ENCODE measurements around the gene AQP6. TPM values are rescaled to one million over a fixed set of nuclear protein-coding genes. Genes with fewer than 3 reads are reported as not detected.
A peak's percentile ranks its signal among the peaks of the same experiment; 100 is the strongest.

AQP6 gene
- polyA plus RNA-seq, 4 donors = 13.5 to 23.7 (median 20.8) TPM

- no peak for DNase-seq (ENCODE audit: low read depth in 4 of 4, low spot score in 2 of 4)
These were observed 52.0 kb downstream of the AQP6 start for GRCh38 chr12:50024805-50025186.

GRCh38 chr12:50025187-50026059 lies 52.7 kb downstream of the AQP6 start, which contains the start of gene RACGAP1:
Gene RACGAP1, minus strand, starts transcription at chr12:50025494. Its CDS starts 8,779 bp downstream, at chr12:50016715.
- peak; percentile 97 to 99 (median 98) for DNase-seq (ENCODE audit: low read depth in 4 of 4, low spot score in 2 of 4)

GRCh38 chr12:50026691-50027090 lies 53.9 kb downstream of the AQP6 start:
- no peak for DNase-seq (ENCODE audit: low read depth in 4 of 4, low spot score in 2 of 4)

Other genes with a start within 250 kb of the AQP6 start
- gene TMBIM6, start 231.4 kb upstream of the AQP6 start, polyA plus RNA-seq (ENCODE audit: insufficient read length in 4 of 4) = 100 to 1,000 TPM; 647 to 770 (median 683) TPM
- gene NCKAP5L, start 144.5 kb upstream of the AQP6 start, polyA plus RNA-seq (ENCODE audit: insufficient read length in 4 of 4) = 10 to 100 TPM; 13.4 to 27.1 (median 21.8) TPM
- 1 to 10 TPM; 6.9 to 8.8 (median 8.1) TPM for gene BCDIN3D, start 129.8 kb upstream of the AQP6 start, polyA plus RNA-seq (ENCODE audit: insufficient read length in 4 of 4)
- 1 to 10 TPM; 3.0 to 5.8 (median 4.7) TPM for gene FAIM2, start 69.0 kb upstream of the AQP6 start, polyA plus RNA-seq (ENCODE audit: insufficient read length in 4 of 4)
- 100 to 1,000 TPM; 112 to 216 (median 113) TPM for gene AQP2, start 22.2 kb upstream of the AQP6 start, polyA plus RNA-seq (ENCODE audit: insufficient read length in 4 of 4)
- gene AQP5, start 11.1 kb upstream of the AQP6 start, polyA plus RNA-seq (ENCODE audit: insufficient read length in 4 of 4) = 1 to 10 TPM; 2.2 to 3.2 (median 2.6) TPM
- 10 to 100 TPM; 44.5 to 53.4 (median 47.8) TPM for gene RACGAP1, start 52.5 kb downstream of the AQP6 start, polyA plus RNA-seq (ENCODE audit: insufficient read length in 4 of 4)
- gene ASIC1, start 84.6 kb downstream of the AQP6 start, polyA plus RNA-seq (ENCODE audit: insufficient read length in 4 of 4) = 1 to 10 TPM; 3.3 to 6.0 (median 5.5) TPM
- gene SMARCD1, start 112.4 kb downstream of the AQP6 start, polyA plus RNA-seq (ENCODE audit: insufficient read length in 4 of 4) = 100 to 1,000 TPM; 161 to 206 (median 185) TPM
- gene GPD1, start 131.1 kb downstream of the AQP6 start, polyA plus RNA-seq (ENCODE audit: insufficient read length in 4 of 4) = 10 to 100 TPM; 47.0 to 70.4 (median 67.1) TPM
- 10 to 100 TPM; 50.0 to 62.2 (median 53.7) TPM for gene COX14, start 139.3 kb downstream of the AQP6 start, polyA plus RNA-seq (ENCODE audit: insufficient read length in 4 of 4)
- 10 to 100 TPM; 67.7 to 86.7 (median 78.3) TPM for gene CERS5, start 194.4 kb downstream of the AQP6 start, polyA plus RNA-seq (ENCODE audit: insufficient read length in 4 of 4)

Measured in left renal cortex interstitium (tissue), 4 donors.